ENCODE measurements around the gene EPHB6.

GRCh38 chr7:142913566-142913965, 58.7 kb downstream of the EPHB6 start:
- TF ChIP-seq POLR2AphosphoS5 (IDR thresholded peaks at IDR 0.05; ENCODE audit: borderline replicate concordance, low read depth, low read length) (no peak), EZH2 (IDR thresholded peaks at IDR 0.05) (no peak), FOXP2 (optimal IDR thresholded peaks at IDR 0.05; ENCODE audit: control extremely low read depth, extremely low read length, insufficient read depth) (no peak)

Data from SK-N-MC (cell line).